ENCODE data around the gene LHFPL6. TPM values are rescaled to one million over a fixed set of nuclear protein-coding genes. Genes with fewer than 3 reads are reported as not detected.

LHFPL6 gene
- total RNA-seq, 1 experiment from 2014 or later = 2.5 TPM

GRCh38 chr13:39469676-39470075 is 133.3 kb downstream of the LHFPL6 start:
- TF ChIP-seq CTCF (conservative IDR thresholded peaks at IDR 0.05) (no peak), EZH2 (IDR thresholded peaks at IDR 0.05; ENCODE audit: low read depth) (no peak)
- Histone ChIP-seq H3K27ac (no peak overlapping the region), H3K27me3 (ENCODE audit: insufficient read depth, low read depth) (no peaks in the 10 kb centered on the region), H3K9me3 (ENCODE audit: insufficient read depth, low read depth) (no peaks in the 10 kb centered on the region), H3K4me3 (no peak overlapping the region), H3K36me3 (ENCODE audit: low read depth) (no peaks in the 10 kb centered on the region), H3K9me2 (ENCODE audit: insufficient read depth) (no peaks in the 10 kb centered on the region), H4K20me1 (ENCODE audit: insufficient read depth) (no peaks in the 10 kb centered on the region), H2AFZ (no peak overlapping the region), H3K79me2 (ENCODE audit: low read depth) (no peaks in the 10 kb centered on the region), H3K4me2 (no peak overlapping the region), H3F3A (ENCODE audit: insufficient read depth, low read depth) (no peaks in the 10 kb centered on the region), H3K4me1 (replicated peaks; ENCODE audit: insufficient read depth) (no peaks in the 10 kb centered on the region)
- ChIA-PET CTCF (no interaction called here), POLR2A (ENCODE audit: unreplicated experiment) (no interaction called here)
- intact Hi-C loops (cut with micrococcal nuclease; ENCODE audit: unreplicated experiment) = no loop called here
- no peak for DNase-seq
- BruUV-seq (replicated peaks) = no TSS peak

- no peak overlapping the region for H3K27ac ChIP-seq
- no peaks in the 10 kb centered on the region for H3K27me3 ChIP-seq (ENCODE audit: insufficient read depth, low read depth)
- no peaks in the 10 kb centered on the region for H3F3A ChIP-seq (ENCODE audit: insufficient read depth, low read depth)
- no peaks in the 10 kb centered on the region for H3K9me2 ChIP-seq (ENCODE audit: insufficient read depth)
- no peaks in the 10 kb centered on the region for H4K20me1 ChIP-seq (ENCODE audit: insufficient read depth)
- POLR2A ChIA-PET (ENCODE audit: unreplicated experiment) = no interaction called here
- CTCF ChIA-PET = no interaction called here
- H2AFZ ChIP-seq = no peak overlapping the region
- no peak overlapping the region for H3K4me2 ChIP-seq
- H3K9me3 ChIP-seq (ENCODE audit: insufficient read depth, low read depth) = no peaks in the 10 kb centered on the region
- H3K36me3 ChIP-seq (ENCODE audit: low read depth) = no peaks in the 10 kb centered on the region
- no peaks in the 10 kb centered on the region for H3K4me1 ChIP-seq (replicated peaks; ENCODE audit: insufficient read depth)
- H3K79me2 ChIP-seq (ENCODE audit: low read depth) = no peaks in the 10 kb centered on the region
- no peak overlapping the region for H3K4me3 ChIP-seq
- no peak for DNase-seq
- intact Hi-C loops (cut with micrococcal nuclease; ENCODE audit: unreplicated experiment) = no loop called here
- no TSS peak for BruUV-seq (replicated peaks)
- TF ChIP-seq EZH2 (IDR thresholded peaks at IDR 0.05; ENCODE audit: low read depth) = no peak
These were observed 134.7 kb downstream of the LHFPL6 start for GRCh38 chr13:39468306-39468705.

- intact Hi-C loops (cut with micrococcal nuclease; ENCODE audit: unreplicated experiment) = no loop called here
- H3K4me1 ChIP-seq (replicated peaks; ENCODE audit: insufficient read depth) = no peaks in the 10 kb centered on the region
- no peaks in the 10 kb centered on the region for H4K20me1 ChIP-seq (ENCODE audit: insufficient read depth)
- H3K9me2 ChIP-seq (ENCODE audit: insufficient read depth) = no peaks in the 10 kb centered on the region
- no TSS peak for BruUV-seq (replicated peaks)
- H2AFZ ChIP-seq = no peak overlapping the region
- no peaks in the 10 kb centered on the region for H3K9me3 ChIP-seq (ENCODE audit: insufficient read depth, low read depth)
- H3K79me2 ChIP-seq (ENCODE audit: low read depth) = no peaks in the 10 kb centered on the region
- no peak for DNase-seq
- no peak for TF ChIP-seq EZH2 (IDR thresholded peaks at IDR 0.05; ENCODE audit: low read depth)
- TF ChIP-seq CTCF (conservative IDR thresholded peaks at IDR 0.05) = no peak
- H3K27ac ChIP-seq = no peak overlapping the region
- no peak overlapping the region for H3K4me2 ChIP-seq
- no peaks in the 10 kb centered on the region for H3F3A ChIP-seq (ENCODE audit: insufficient read depth, low read depth)
- POLR2A ChIA-PET (ENCODE audit: unreplicated experiment) = no interaction called here
- H3K4me3 ChIP-seq = no peak overlapping the region
- no peaks in the 10 kb centered on the region for H3K36me3 ChIP-seq (ENCODE audit: low read depth)
- CTCF ChIA-PET = no interaction called here
- no peaks in the 10 kb centered on the region for H3K27me3 ChIP-seq (ENCODE audit: insufficient read depth, low read depth)
These were observed 139.4 kb downstream of the LHFPL6 start for GRCh38 chr13:39463611-39464010.

GRCh38 chr13:39462906-39463305 is 140.1 kb downstream of the LHFPL6 start:
- no peaks in the 10 kb centered on the region for H3K79me2 ChIP-seq (ENCODE audit: low read depth)
- no TSS peak for BruUV-seq (replicated peaks)
- no peaks in the 10 kb centered on the region for H4K20me1 ChIP-seq (ENCODE audit: insufficient read depth)
- TF ChIP-seq CTCF (conservative IDR thresholded peaks at IDR 0.05) = no peak
- TF ChIP-seq EZH2 (IDR thresholded peaks at IDR 0.05; ENCODE audit: low read depth) = no peak
- H3K9me2 ChIP-seq (ENCODE audit: insufficient read depth) = no peaks in the 10 kb centered on the region
- DNase-seq = no peak
- intact Hi-C loops (cut with micrococcal nuclease; ENCODE audit: unreplicated experiment) = no loop called here
- no peak overlapping the region for H3K4me3 ChIP-seq
- H3K36me3 ChIP-seq (ENCODE audit: low read depth) = no peaks in the 10 kb centered on the region
- no peak overlapping the region for H3K27ac ChIP-seq
- H3K27me3 ChIP-seq (ENCODE audit: insufficient read depth, low read depth) = no peaks in the 10 kb centered on the region
- CTCF ChIA-PET = no interaction called here
- POLR2A ChIA-PET (ENCODE audit: unreplicated experiment) = no interaction called here
- no peak overlapping the region for H3K4me2 ChIP-seq
- H3K4me1 ChIP-seq (replicated peaks; ENCODE audit: insufficient read depth) = no peaks in the 10 kb centered on the region
- H3F3A ChIP-seq (ENCODE audit: insufficient read depth, low read depth) = no peaks in the 10 kb centered on the region
- no peak overlapping the region for H2AFZ ChIP-seq
- H3K9me3 ChIP-seq (ENCODE audit: insufficient read depth, low read depth) = no peaks in the 10 kb centered on the region

Measured in PC-9 (cell line).